MM.1S (cell line): ENCODE results near the gene RP2.

Experiments
- DNase-seq: peaks from one replicate; pipeline ENCODE4 v3.0.0-alpha.2; 2015
- H2AFZ ChIP-seq: fragments of 300-600 bp; sonication (generic); 2 replicates; pipeline ENCODE4 v1.6.0; 2016; ENCODE audit warnings: antibody characterized with exemption, low read length
- H3F3A ChIP-seq: fragments of 300-600 bp; sonication (generic); 2 replicates; pipeline ENCODE4 v1.6.1; 2016; ENCODE audit warnings: mild to moderate bottlenecking, antibody characterized with exemption, low read length, moderate library complexity, mixed read lengths; ENCODE audit not compliant: insufficient read depth
- H3K27ac ChIP-seq: fragments of 300-600 bp; sonication (generic); 2 replicates; pipeline ENCODE4 v1.5.1; 2016; ENCODE audit warnings: mild to moderate bottlenecking, low read length
- H3K27me3 ChIP-seq: fragments of 300-600 bp; sonication (generic); replicated peaks from 2 replicates; pipeline ENCODE4 v1.6.0; 2016; ENCODE audit warnings: low read length; ENCODE audit not compliant: insufficient read depth
- H3K36me3 ChIP-seq: fragments of 300-600 bp; sonication (generic); replicated peaks from 2 replicates; pipeline ENCODE4 v1.6.1; 2016; ENCODE audit warnings: mild to moderate bottlenecking, low read length, mixed read lengths; ENCODE audit not compliant: insufficient read depth
- H3K4me1 ChIP-seq: fragments of 300-600 bp; sonication (generic); 2 replicates; pipeline ENCODE4 v1.6.1; 2016; ENCODE audit warnings: low read length, mixed read lengths
- H3K4me2 ChIP-seq: fragments of 300-600 bp; sonication (generic); 2 replicates; pipeline ENCODE4 v1.6.0; 2016; ENCODE audit warnings: low read depth, low read length
- H3K4me3 ChIP-seq: fragments of 300-600 bp; sonication (generic); 2 replicates; pipeline ENCODE4 v1.5.1; 2016; ENCODE audit warnings: low read length, mixed read lengths
- H3K79me2 ChIP-seq: fragments of 300-600 bp; sonication (generic); 2 replicates; pipeline ENCODE4 v1.6.1; 2016; ENCODE audit warnings: mixed run types, low read length, mixed read lengths
- H3K9ac ChIP-seq: fragments of 300-600 bp; sonication (generic); 2 replicates; pipeline ENCODE4 v1.6.1; 2016; ENCODE audit warnings: low read length, mixed read lengths
- H3K9me2 ChIP-seq: fragments of 300-600 bp; sonication (generic); replicated peaks from 2 replicates; pipeline ENCODE4 v1.6.1; 2016; ENCODE audit warnings: mild to moderate bottlenecking, low read length, mixed read lengths; ENCODE audit not compliant: insufficient read depth
- H3K9me3 ChIP-seq: fragments of 300-600 bp; sonication (generic); replicated peaks from 2 replicates; pipeline ENCODE4 v1.6.1; 2016; ENCODE audit warnings: mild to moderate bottlenecking, low read length, mixed read lengths; ENCODE audit not compliant: insufficient read depth
- H4K20me1 ChIP-seq: fragments of 300-600 bp; sonication (generic); 2 replicates; pipeline ENCODE4 v1.6.1; 2016; ENCODE audit warnings: mild to moderate bottlenecking, low read length, moderate library complexity, mixed read lengths; ENCODE audit not compliant: insufficient read depth
- EZH2 ChIP-seq: fragments of 300-600 bp; sonication (generic); optimal IDR thresholded peaks from 2 replicates; pipeline ENCODE3; 2017; ENCODE audit warnings: low read depth, mild to moderate bottlenecking, antibody characterized with exemption, low read length, mixed read lengths
- EZH2phosphoT487 ChIP-seq: fragments of 300-600 bp; sonication (generic); IDR thresholded peaks from 2 replicates; pipeline ENCODE4 v1.6.1; 2018; ENCODE audit warnings: antibody characterized with exemption, low read length
- TF ChIP-seq, protein P1 (sequence below): fragments of 300-600 bp; sonication (generic); IDR thresholded peaks from 2 replicates; pipeline ENCODE4 v1.5.1; 2016; ENCODE audit warnings: antibody characterized with exemption, low read length, mixed read lengths

The RP2 gene

GRCh38 chrX:46912098-46912602 lies 75.3 kb downstream of the RP2 start, which contains the start of gene JADE3:
Gene JADE3, plus strand, starts transcription at chrX:46912421. Its CDS starts 72,474 bp downstream, at chrX:46984895.
- H3K9ac ChIP-seq = peak within 1 kb of the TSS; percentile 39; the same call in 1 of the 2 replicates
- TF ChIP-seq EZH2phosphoT487 = no peak
- no peak for TF ChIP-seq EZH2
- TF ChIP-seq, protein P1, sequence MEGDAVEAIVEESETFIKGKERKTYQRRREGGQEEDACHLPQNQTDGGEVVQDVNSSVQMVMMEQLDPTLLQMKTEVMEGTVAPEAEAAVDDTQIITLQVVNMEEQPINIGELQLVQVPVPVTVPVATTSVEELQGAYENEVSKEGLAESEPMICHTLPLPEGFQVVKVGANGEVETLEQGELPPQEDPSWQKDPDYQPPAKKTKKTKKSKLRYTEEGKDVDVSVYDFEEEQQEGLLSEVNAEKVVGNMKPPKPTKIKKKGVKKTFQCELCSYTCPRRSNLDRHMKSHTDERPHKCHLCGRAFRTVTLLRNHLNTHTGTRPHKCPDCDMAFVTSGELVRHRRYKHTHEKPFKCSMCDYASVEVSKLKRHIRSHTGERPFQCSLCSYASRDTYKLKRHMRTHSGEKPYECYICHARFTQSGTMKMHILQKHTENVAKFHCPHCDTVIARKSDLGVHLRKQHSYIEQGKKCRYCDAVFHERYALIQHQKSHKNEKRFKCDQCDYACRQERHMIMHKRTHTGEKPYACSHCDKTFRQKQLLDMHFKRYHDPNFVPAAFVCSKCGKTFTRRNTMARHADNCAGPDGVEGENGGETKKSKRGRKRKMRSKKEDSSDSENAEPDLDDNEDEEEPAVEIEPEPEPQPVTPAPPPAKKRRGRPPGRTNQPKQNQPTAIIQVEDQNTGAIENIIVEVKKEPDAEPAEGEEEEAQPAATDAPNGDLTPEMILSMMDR = no peak
- H3K79me2 ChIP-seq = peaks cover 9% of the 10 kb centered on the region
- H3K36me3 ChIP-seq = no peaks in the 10 kb centered on the region
- H3F3A ChIP-seq = 0 out of 2 replicates have a peak, but pooled peaks cover 3% of the 10 kb centered on the region
- peak within 1 kb of the TSS; percentile 84; the same call in 1 of the 2 replicates for H3K4me2 ChIP-seq
- H3K4me3 ChIP-seq = peak within 1 kb of the TSS; percentile 68
- H3K4me1 ChIP-seq = no peaks in the 10 kb centered on the region
- no peaks in the 10 kb centered on the region for H3K27me3 ChIP-seq
- H3K27ac ChIP-seq = no peak within 1 kb of the TSS
- no peaks in the 10 kb centered on the region for H4K20me1 ChIP-seq
- H3K9me2 ChIP-seq = no peaks in the 10 kb centered on the region
- peak within 1 kb of the TSS; percentile 61; the same call in 1 of the 2 replicates for H2AFZ ChIP-seq
- no peaks in the 10 kb centered on the region for H3K9me3 ChIP-seq
- DNase-seq = peak; percentile 56

- H3K36me3 ChIP-seq = no peaks in the 10 kb centered on the region
- no peaks in the 10 kb centered on the region for H3K9me2 ChIP-seq
- 0 out of 2 replicates have a peak, but pooled peaks cover 3% of the 10 kb centered on the region for H3F3A ChIP-seq
- no peaks in the 10 kb centered on the region for H3K4me1 ChIP-seq
- peak overlapping the region; percentile 61; the same call in 1 of the 2 replicates for H2AFZ ChIP-seq
- H3K9me3 ChIP-seq = no peaks in the 10 kb centered on the region
- no peak overlapping the region for H3K27ac ChIP-seq
- peak overlapping the region; percentile 39; the same call in 1 of the 2 replicates for H3K9ac ChIP-seq
- DNase-seq = peak; percentile 36
- no peaks in the 10 kb centered on the region for H3K27me3 ChIP-seq
- H3K79me2 ChIP-seq = peaks cover 9% of the 10 kb centered on the region
- peak overlapping the region; percentile 84 for H3K4me2 ChIP-seq
- H3K4me3 ChIP-seq = peak overlapping the region; percentile 68
- no peaks in the 10 kb centered on the region for H4K20me1 ChIP-seq
- TF ChIP-seq EZH2 = no peak
- TF ChIP-seq, protein P1 = peak; percentile 55
Observed at GRCh38 chrX:46912603-46913491, 76.0 kb downstream of the RP2 start.

- peaks cover 9% of the 10 kb centered on the region for H3K79me2 ChIP-seq
- H3K9ac ChIP-seq = peak overlapping the region; percentile 39; the same call in 1 of the 2 replicates
- 0 out of 2 replicates have a peak overlapping the region, but pooled peaks have one; percentile 61 for H2AFZ ChIP-seq
- H3K9me3 ChIP-seq = no peaks in the 10 kb centered on the region
- 0 out of 2 replicates have a peak, but pooled peaks cover 3% of the 10 kb centered on the region for H3F3A ChIP-seq
- no peak overlapping the region for H3K27ac ChIP-seq
- H3K4me3 ChIP-seq = peak overlapping the region; percentile 68
- peak overlapping the region; percentile 84 for H3K4me2 ChIP-seq
- H3K4me1 ChIP-seq = no peaks in the 10 kb centered on the region
- no peak for DNase-seq
- no peaks in the 10 kb centered on the region for H3K9me2 ChIP-seq
- no peaks in the 10 kb centered on the region for H3K27me3 ChIP-seq
- TF ChIP-seq, protein P1 = no peak
- TF ChIP-seq EZH2 = no peak
- TF ChIP-seq EZH2phosphoT487 = no peak
- no peaks in the 10 kb centered on the region for H3K36me3 ChIP-seq
- H4K20me1 ChIP-seq = no peaks in the 10 kb centered on the region
Observed at GRCh38 chrX:46913667-46914066, 76.8 kb downstream of the RP2 start.
